T-helper 1 cell (primary cell): ENCODE results near the gene SNX4.

ENCODE experiments used
- DNase-seq, 5 donors: peaks; one replicate each; pipeline ENCODE4 v3.0.0-alpha.2; 2012 to 2020

The SNX4 gene

DNA sequence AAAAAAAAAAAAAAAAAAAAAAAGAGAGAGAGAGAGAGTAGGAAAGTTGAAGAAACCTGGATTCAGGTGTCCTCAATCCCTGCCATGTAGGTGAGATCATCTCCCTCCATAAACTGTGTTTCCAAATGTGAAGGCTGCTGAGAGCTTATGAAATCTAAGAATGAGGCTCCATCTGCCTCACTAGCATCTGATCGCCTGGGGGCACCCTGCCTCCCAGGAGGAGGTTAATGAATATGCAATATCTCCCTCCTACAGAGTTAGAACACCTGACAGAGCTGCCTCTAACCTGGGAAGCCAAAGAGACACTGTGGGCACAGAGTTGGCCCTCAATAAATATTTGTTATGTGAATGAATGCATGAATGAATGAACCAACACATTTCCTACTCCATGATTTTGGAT, 121.0 kb downstream of the SNX4 start:
- DNase-seq, result no peak
